Activated naive CD4-positive, alpha-beta T cell treated with anti-CD3 and anti-CD28 coated beads, Interleukin-2, amount 10 ng/mL, durations not matched to agents 7 days and 5 days (primary cell): ENCODE results near the gene EDDM3A.
"Not testable (repeated sequence)": the region's sequence is repeated elsewhere in the genome, so short reads cannot be mapped to it uniquely, and the experiment has no call there.

Experiments
- CTCF ChIA-PET: fragments of 350-600 bp; sonication (Branson Sonifier 250); formaldehyde crosslinking; loops from one replicate; lab custom pipeline; 2021; ENCODE audit warnings: antibody characterized with exemption; lab: Charles Lee
- DNase-seq: peaks from one replicate; pipeline ENCODE4 v3.0.0-alpha.2; 2020
- H3K27ac Mint-ChIP-seq: one replicate; pipeline ENCODE4 v1.8.0; 2021; ENCODE audit warnings: mild to moderate bottlenecking, moderate library complexity, mixed read lengths
- H3K27me3 Mint-ChIP-seq: one replicate; pipeline ENCODE4 v1.8.0; 2021; ENCODE audit warnings: mild to moderate bottlenecking, mixed read lengths
- H3K36me3 Mint-ChIP-seq: one replicate; pipeline ENCODE4 v1.8.0; 2021; ENCODE audit warnings: mixed read lengths
- H3K4me1 Mint-ChIP-seq: one replicate; pipeline ENCODE4 v1.8.0; 2021; ENCODE audit warnings: mixed read lengths
- H3K4me3 Mint-ChIP-seq: one replicate; pipeline ENCODE4 v1.8.0; 2021; ENCODE audit warnings: mild to moderate bottlenecking, moderate library complexity, mixed read lengths
- H3K9me3 Mint-ChIP-seq: one replicate; pipeline ENCODE4 v1.8.0; 2021; ENCODE audit warnings: mixed read lengths

The EDDM3A gene

GRCh38 chr14:20745571-20746358 is at the start of gene EDDM3A:
Gene EDDM3A, plus strand, starts transcription at chr14:20745887. Its CDS starts 1,694 bp downstream, at chr14:20747581.
- Mint-ChIP-seq H3K36me3 (no peaks in the 10 kb centered on the region), H3K27ac (no peak within 1 kb of the TSS), H3K4me3 (no peak within 1 kb of the TSS), H3K27me3 (peaks cover 5% of the 10 kb centered on the region), H3K9me3 (no peaks in the 10 kb centered on the region), H3K4me1 (no peaks in the 10 kb centered on the region)
- CTCF ChIA-PET: interaction anchor here (1.2 kb wide), 1 partner anchor 13 kb away, joined by 3 read pairs; no protein-coding TSS in a partner anchor
- no peak for DNase-seq

GRCh38 chr14:20696764-20697163 is 48.9 kb upstream of the EDDM3A start:
- H3K27ac Mint-ChIP-seq: no peak overlapping the region
- H3K36me3 Mint-ChIP-seq: no peaks in the 10 kb centered on the region
- peaks cover 12% of the 10 kb centered on the region for H3K27me3 Mint-ChIP-seq
- no peaks in the 10 kb centered on the region for H3K4me1 Mint-ChIP-seq
- H3K9me3 Mint-ChIP-seq: no peaks in the 10 kb centered on the region
- DNase-seq: no peak
- H3K4me3 Mint-ChIP-seq: no peak overlapping the region
- CTCF ChIA-PET: interaction anchor here (0.6 to 3.7 kb wide), 20 partner anchors 13 to 275 kb away, joined by 3 to 38 read pairs (median 4); partner anchors contain the start of genes RNASE4 and RNASE6

GRCh38 chr14:20697273-20698017 is 48.2 kb upstream of the EDDM3A start:
- Mint-ChIP-seq H3K4me1 (no peaks in the 10 kb centered on the region), H3K27ac (no peak overlapping the region), H3K36me3 (no peaks in the 10 kb centered on the region), H3K9me3 (no peaks in the 10 kb centered on the region), H3K27me3 (peaks cover 12% of the 10 kb centered on the region), H3K4me3 (no peak overlapping the region)
- CTCF ChIA-PET: interaction anchor here (0.6 to 3.7 kb wide), 21 partner anchors 13 to 274 kb away, joined by 3 to 38 read pairs (median 5); partner anchors contain the start of genes RNASE4 and RNASE6
- DNase-seq: peak; percentile 78

GRCh38 chr14:20698018-20698329 is 47.7 kb upstream of the EDDM3A start:
- Mint-ChIP-seq H3K27ac (no peak overlapping the region), H3K4me3 (no peak overlapping the region), H3K27me3 (peaks cover 12% of the 10 kb centered on the region), H3K36me3 (no peaks in the 10 kb centered on the region), H3K4me1 (no peaks in the 10 kb centered on the region), H3K9me3 (no peaks in the 10 kb centered on the region)
- DNase-seq: no peak
- CTCF ChIA-PET: interaction anchor here (0.6 to 3.7 kb wide), 10 partner anchors 10 to 370 kb away, joined by 3 to 38 read pairs (median 4); no protein-coding TSS in a partner anchor

- Mint-ChIP-seq H3K36me3 (no peaks in the 10 kb centered on the region), H3K27me3 (peaks cover 12% of the 10 kb centered on the region), H3K4me3 (no peak overlapping the region), H3K27ac (no peak overlapping the region), H3K9me3 (no peaks in the 10 kb centered on the region), H3K4me1 (no peaks in the 10 kb centered on the region)
- no peak for DNase-seq
- CTCF ChIA-PET: interaction anchor here (0.8 to 3.7 kb wide), 7 partner anchors 9 to 272 kb away, joined by 3 to 38 read pairs (median 10); no protein-coding TSS in a partner anchor
Measured at GRCh38 chr14:20698934-20699333, 46.8 kb upstream of the EDDM3A start.

- DNase-seq: no peak
- H3K4me3 Mint-ChIP-seq: no peak overlapping the region
- H3K27ac Mint-ChIP-seq: no peak overlapping the region
- H3K4me1 Mint-ChIP-seq: no peaks in the 10 kb centered on the region
- no peaks in the 10 kb centered on the region for H3K36me3 Mint-ChIP-seq
- H3K9me3 Mint-ChIP-seq: no peaks in the 10 kb centered on the region
- H3K27me3 Mint-ChIP-seq: peaks cover 12% of the 10 kb centered on the region
- CTCF ChIA-PET: interaction anchor here (0.6 to 1.9 kb wide), 13 partner anchors 9 to 271 kb away, joined by 3 to 9 read pairs (median 4); no protein-coding TSS in a partner anchor
Measured at GRCh38 chr14:20699931-20700330, 45.8 kb upstream of the EDDM3A start.

- CTCF ChIA-PET: interaction anchor here (1.3 to 1.9 kb wide), 3 partner anchors 155 to 166 kb away, joined by 3 to 9 read pairs (median 4); no protein-coding TSS in a partner anchor
- H3K4me3 Mint-ChIP-seq: not testable (repeated sequence)
Measured at GRCh38 chr14:20700965-20701364, 44.7 kb upstream of the EDDM3A start.

GRCh38 chr14:20706657-20707355 is 38.9 kb upstream of the EDDM3A start:
- H3K4me1 Mint-ChIP-seq: no peaks in the 10 kb centered on the region
- DNase-seq: no peak
- H3K4me3 Mint-ChIP-seq: no peak overlapping the region
- H3K36me3 Mint-ChIP-seq: no peaks in the 10 kb centered on the region
- no peaks in the 10 kb centered on the region for H3K27me3 Mint-ChIP-seq
- CTCF ChIA-PET: interaction anchor here (0.7 to 1.7 kb wide), 4 partner anchors 9 to 166 kb away, joined by 3 to 6 read pairs (median 4); no protein-coding TSS in a partner anchor
- H3K27ac Mint-ChIP-seq: no peak overlapping the region
- no peaks in the 10 kb centered on the region for H3K9me3 Mint-ChIP-seq

More at GRCh38 chr14:20700965-20701364, 44.7 kb upstream of the EDDM3A start:
- H3K4me1 Mint-ChIP-seq, DNase-seq, H3K27ac Mint-ChIP-seq, H3K36me3 Mint-ChIP-seq, H3K9me3 Mint-ChIP-seq: not testable (repeated sequence)
- peaks cover 12% of the 10 kb centered on the region for H3K27me3 Mint-ChIP-seq

GRCh38 chr14:20707622-20708021 is 38.1 kb upstream of the EDDM3A start:
- Mint-ChIP-seq H3K4me1 (no peaks in the 10 kb centered on the region), H3K27me3 (no peaks in the 10 kb centered on the region), H3K4me3 (no peak overlapping the region), H3K27ac (no peak overlapping the region), H3K9me3 (no peaks in the 10 kb centered on the region), H3K36me3 (no peaks in the 10 kb centered on the region)
- CTCF ChIA-PET: interaction anchor here (0.7 to 1.7 kb wide), 4 partner anchors 8 to 150 kb away, joined by 3 to 6 read pairs (median 4); no protein-coding TSS in a partner anchor
- DNase-seq: no peak

GRCh38 chr14:20711261-20711660 is 34.4 kb upstream of the EDDM3A start:
- Mint-ChIP-seq H3K36me3 (no peaks in the 10 kb centered on the region), H3K9me3 (no peaks in the 10 kb centered on the region), H3K27ac (no peak overlapping the region), H3K4me1 (no peaks in the 10 kb centered on the region), H3K27me3 (peaks cover 14% of the 10 kb centered on the region), H3K4me3 (no peak overlapping the region)
- no peak for DNase-seq
- CTCF ChIA-PET: no interaction called here

- Mint-ChIP-seq H3K27ac (no peak overlapping the region), H3K36me3 (no peaks in the 10 kb centered on the region), H3K9me3 (no peaks in the 10 kb centered on the region), H3K4me1 (no peaks in the 10 kb centered on the region), H3K4me3 (no peak overlapping the region), H3K27me3 (peaks cover 14% of the 10 kb centered on the region)
- CTCF ChIA-PET: interaction anchor here (0.7 kb wide), 1 partner anchor 46 kb away, joined by 3 read pairs; no protein-coding TSS in a partner anchor
- DNase-seq: no peak
Measured at GRCh38 chr14:20711685-20712084, 34.0 kb upstream of the EDDM3A start.

GRCh38 chr14:20712904-20713303 is 32.8 kb upstream of the EDDM3A start:
- Mint-ChIP-seq H3K9me3 (no peaks in the 10 kb centered on the region), H3K36me3 (no peaks in the 10 kb centered on the region), H3K27ac (no peak overlapping the region), H3K27me3 (peaks cover 14% of the 10 kb centered on the region), H3K4me3 (no peak overlapping the region), H3K4me1 (no peaks in the 10 kb centered on the region)
- CTCF ChIA-PET: no interaction called here
- DNase-seq: no peak

GRCh38 chr14:20714593-20715250 is 31.0 kb upstream of the EDDM3A start:
- no peak overlapping the region for H3K4me3 Mint-ChIP-seq
- H3K27ac Mint-ChIP-seq: no peak overlapping the region
- H3K36me3 Mint-ChIP-seq: no peaks in the 10 kb centered on the region
- no peaks in the 10 kb centered on the region for H3K9me3 Mint-ChIP-seq
- H3K4me1 Mint-ChIP-seq: no peaks in the 10 kb centered on the region
- peaks cover 14% of the 10 kb centered on the region for H3K27me3 Mint-ChIP-seq
- DNase-seq: no peak
- CTCF ChIA-PET: no interaction called here
